ENCODE measurements around the gene LEAP2. TPM values are rescaled to one million over a fixed set of nuclear protein-coding genes. Genes with fewer than 3 reads are reported as not detected.

LEAP2 gene
- total and polyA plus RNA-seq, 7 experiments from 2014 or later = 0.70 to 9.9 (median 2.2) TPM

DNA sequence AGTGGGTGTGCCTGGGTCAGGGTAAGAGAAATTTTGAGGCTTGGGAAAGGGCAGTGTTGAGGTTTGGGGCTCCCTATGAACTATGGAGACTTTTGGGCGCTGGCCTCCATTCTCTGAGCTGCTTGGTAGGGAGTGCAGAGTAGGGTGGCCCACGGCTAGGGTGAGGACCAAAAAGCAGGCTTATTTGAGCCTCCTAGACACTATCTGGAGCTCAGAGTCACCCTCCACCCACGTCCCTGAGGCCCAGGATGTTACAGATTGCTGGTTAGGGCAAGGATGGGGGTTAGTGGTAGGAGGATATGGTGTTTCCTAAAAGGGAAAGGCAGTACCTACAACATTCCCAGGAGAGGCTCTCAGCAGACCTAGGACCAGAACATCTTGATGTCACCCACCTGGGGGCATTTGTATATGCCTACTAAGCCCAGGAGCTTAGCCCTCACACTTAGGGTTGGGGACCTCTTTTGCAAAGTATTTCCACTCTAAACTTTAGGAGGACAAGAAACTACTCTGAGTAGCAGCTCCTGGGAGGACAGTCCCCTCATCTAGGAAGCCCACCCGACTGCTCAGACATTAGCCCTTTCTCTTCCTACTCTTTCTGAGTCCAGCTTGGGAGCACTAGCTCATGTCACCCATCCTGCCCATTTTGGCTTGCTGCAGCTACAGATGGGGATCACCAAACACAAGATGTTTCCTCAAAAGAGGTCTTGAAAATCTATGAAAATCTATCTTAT, 45.4 kb upstream of the LEAP2 start:
- Mint-ChIP-seq H3K4me3 (peak overlapping the region in 1 of 10 donors; percentile 73), H3K27me3 (peaks cover 40 to 68% (median 51%) of the 10 kb centered on the region in 5 donors), H3K4me1 (peaks cover 0 to 20% (median 15%) of the 10 kb centered on the region in 7 donors), H3K27ac (no peak overlapping the region), H3K36me3 (no peaks in the 10 kb centered on the region), H3K9me3 (no peaks in the 10 kb centered on the region)
- ChIA-PET CTCF (interaction anchor here (1.7 kb wide), 2 partner anchors 8 to 11 kb away, joined by 7 to 8 read pairs; no protein-coding TSS in a partner anchor), POLR2A (interaction anchor here (1.1 to 1.3 kb wide), 2 partner anchors 10 to 15 kb away, joined by 3 read pairs; partner anchors contain the start of gene SOWAHA)
- no peak for ATAC-seq
- H3K4me1 ChIP-seq (ENCODE audit: control insufficient read depth in 2 of 2, insufficient read depth in 2 of 2, low read length in 2 of 2) = no peaks in the 10 kb centered on the region
- H3K27me3 ChIP-seq (ENCODE audit: control insufficient read depth in 2 of 2, insufficient read depth in 2 of 2, low read length in 2 of 2) = peaks cover 3 to 23% of the 10 kb centered on the region in 2 donors
- intact Hi-C loops (cut with micrococcal nuclease) = no loop called here
- no peaks in the 10 kb centered on the region for H3K9me3 ChIP-seq (ENCODE audit: control insufficient read depth in 2 of 3, low read length in 3 of 3)
- no peaks in the 10 kb centered on the region for H3K36me3 ChIP-seq (ENCODE audit: control insufficient read depth in 2 of 3, insufficient read depth in 3 of 3, low read length in 3 of 3)
- no peak overlapping the region for H3K4me3 ChIP-seq (ENCODE audit: low read length)
- no peak for DNase-seq
- no peak overlapping the region for H3K27ac ChIP-seq (ENCODE audit: low read depth, low read length)

DNA sequence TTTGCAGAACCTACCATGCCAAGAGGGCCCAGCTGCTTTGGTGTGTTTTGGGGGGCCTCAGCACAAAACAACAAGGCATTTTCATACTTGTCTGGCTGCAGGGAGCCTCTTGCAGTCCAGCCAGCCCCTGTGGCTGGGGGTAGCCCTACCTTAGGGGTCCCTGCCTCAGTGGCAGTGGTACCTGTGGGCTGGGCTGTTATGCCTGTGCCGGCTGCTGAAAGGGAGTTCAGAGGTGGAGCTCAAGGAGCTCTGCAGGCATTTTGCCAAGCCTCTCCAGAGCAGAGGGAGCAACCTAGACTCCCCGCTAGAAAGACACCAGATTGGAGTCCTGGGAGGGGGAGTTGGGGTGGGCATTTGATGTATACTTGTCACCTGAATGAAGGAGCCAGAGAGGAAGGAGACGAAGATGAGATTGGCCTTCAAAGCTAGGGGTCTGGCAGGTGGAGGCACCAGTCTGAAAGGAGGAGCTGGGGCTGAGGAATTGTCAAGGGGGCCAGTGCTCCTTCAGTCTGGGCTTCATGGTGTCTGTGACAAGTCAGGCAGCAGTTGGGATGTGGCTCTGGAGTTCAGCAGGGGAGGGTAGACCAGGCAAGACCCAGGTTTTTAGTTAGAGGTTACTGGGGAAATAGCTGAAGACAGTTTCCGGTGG, 44.5 kb upstream of the LEAP2 start:
- peak overlapping the region in 2 of 9 donors; percentile 32 to 43 for H3K27ac Mint-ChIP-seq
- H3K4me1 Mint-ChIP-seq = peaks cover 0 to 20% (median 12%) of the 10 kb centered on the region in 7 donors

DNA sequence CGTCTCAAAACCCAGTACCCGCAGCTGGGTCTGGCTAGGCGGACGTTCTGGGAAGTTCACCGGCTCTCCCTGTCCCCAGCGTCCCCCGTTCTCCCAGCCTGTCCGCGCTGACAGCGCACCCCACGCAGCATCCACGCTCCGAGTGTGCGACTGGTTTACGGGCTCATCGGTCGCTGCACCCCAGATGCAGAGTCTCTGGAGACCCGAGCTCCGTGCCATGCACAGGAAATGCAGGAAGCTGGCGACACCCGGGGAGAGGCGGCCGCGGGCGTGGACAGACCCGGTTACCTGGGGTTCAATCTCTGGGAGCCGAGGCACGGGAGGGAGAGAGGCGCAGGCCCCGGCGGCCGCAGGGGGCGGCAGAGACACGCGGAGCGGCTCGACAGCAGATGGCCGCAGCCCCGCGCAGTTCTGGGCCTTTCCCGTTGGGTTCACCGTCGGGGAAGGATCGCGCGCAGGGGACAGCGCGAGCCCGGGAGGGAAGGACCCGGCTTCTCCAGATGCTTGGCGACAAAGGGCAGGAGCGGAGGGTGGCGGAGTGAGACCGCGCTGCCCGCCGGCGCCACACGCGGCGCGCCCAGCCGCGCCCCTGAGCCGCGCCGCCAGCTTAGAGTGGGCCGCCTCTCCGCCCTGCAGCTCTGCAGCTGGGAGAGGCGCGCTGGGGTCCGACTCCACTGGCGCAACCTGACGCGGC, 43.6 kb upstream of the LEAP2 start:
- Histone ChIP-seq H3K36me3 (ENCODE audit: control insufficient read depth in 2 of 3, insufficient read depth in 3 of 3, low read length in 3 of 3) (no peaks in the 10 kb centered on the region), H3K27me3 (ENCODE audit: control insufficient read depth in 2 of 2, insufficient read depth in 2 of 2, low read length in 2 of 2) (peaks cover 2 to 12% of the 10 kb centered on the region in 2 donors), H3K4me1 (ENCODE audit: control insufficient read depth in 2 of 2, insufficient read depth in 2 of 2, low read length in 2 of 2) (no peaks in the 10 kb centered on the region), H3K27ac (ENCODE audit: low read depth, low read length) (no peak overlapping the region), H3K4me3 (ENCODE audit: low read length) (peak overlapping the region; percentile 65), H3K9me3 (ENCODE audit: control insufficient read depth in 2 of 3, low read length in 3 of 3) (no peaks in the 10 kb centered on the region)
- Mint-ChIP-seq H3K4me1 (peaks cover 0 to 19% (median 12%) of the 10 kb centered on the region in 7 donors), H3K9me3 (no peaks in the 10 kb centered on the region), H3K36me3 (no peaks in the 10 kb centered on the region), H3K27ac (peak overlapping the region in 3 of 9 donors; percentile 49 to 67 (median 52)), H3K27me3 (peaks cover 35 to 62% (median 42%) of the 10 kb centered on the region in 5 donors), H3K4me3 (peak overlapping the region; percentile 79 to 93 (median 88))
- intact Hi-C loops (cut with micrococcal nuclease) = loop anchor here (1.0 to 5.0 kb wide), 5 partner anchors 17 to 1042 kb away; partner anchors contain the start of genes GDF9 (in 2 of the 2), UQCRQ (in 2 of the 2) and SOWAHA (in 1 of the 2)
- ChIA-PET CTCF (interaction anchor here (0.6 to 1.7 kb wide), 5 partner anchors 10 to 54 kb away, joined by 3 to 9 read pairs (median 7); no protein-coding TSS in a partner anchor), POLR2A (no interaction called here)
- DNase-seq (peak; percentile 43 to 78 (median 65)), ATAC-seq (peak; percentile 93)

More for the DNA sequence above, 44.5 kb upstream of the LEAP2 start:
- peaks cover 34 to 67% (median 46%) of the 10 kb centered on the region in 5 donors for H3K27me3 Mint-ChIP-seq
- peak overlapping the region; percentile 69 to 93 (median 84) for H3K4me3 Mint-ChIP-seq
- CTCF ChIA-PET = interaction anchor here (1.1 to 1.7 kb wide), 4 partner anchors 9 to 55 kb away, joined by 3 to 9 read pairs (median 8); no protein-coding TSS in a partner anchor
- H3K9me3 ChIP-seq (ENCODE audit: control insufficient read depth in 2 of 3, low read length in 3 of 3) = no peaks in the 10 kb centered on the region
- no peaks in the 10 kb centered on the region for H3K4me1 ChIP-seq (ENCODE audit: control insufficient read depth in 2 of 2, insufficient read depth in 2 of 2, low read length in 2 of 2)
- H3K9me3 Mint-ChIP-seq = no peaks in the 10 kb centered on the region
- H3K27me3 ChIP-seq (ENCODE audit: control insufficient read depth in 2 of 2, insufficient read depth in 2 of 2, low read length in 2 of 2) = peaks cover 3 to 21% of the 10 kb centered on the region in 2 donors
- POLR2A ChIA-PET = interaction anchor here (1.1 to 1.3 kb wide), 2 partner anchors 11 to 15 kb away, joined by 3 read pairs; partner anchors contain the start of gene SOWAHA
- ATAC-seq (no peak), DNase-seq (no peak)
- no peak overlapping the region for H3K27ac ChIP-seq (ENCODE audit: low read depth, low read length)
- no peak overlapping the region for H3K4me3 ChIP-seq (ENCODE audit: low read length)
- no peaks in the 10 kb centered on the region for H3K36me3 ChIP-seq (ENCODE audit: control insufficient read depth in 2 of 3, insufficient read depth in 3 of 3, low read length in 3 of 3)
- intact Hi-C loops (cut with micrococcal nuclease) = no loop called here
- H3K36me3 Mint-ChIP-seq = no peaks in the 10 kb centered on the region

GRCh38 chr5:132830436-132831094, 42.9 kb upstream of the LEAP2 start, which contains the start of gene SHROOM1:
TSS of gene SHROOM1 (minus strand) at chr5:132830647. CDS start at chr5:132826140, 4,507 bp downstream.
- Mint-ChIP-seq H3K4me1 (peaks cover 0 to 19% (median 12%) of the 10 kb centered on the region in 7 donors), H3K4me3 (peak within 1 kb of the TSS; percentile 79 to 93 (median 88)), H3K9me3 (no peaks in the 10 kb centered on the region), H3K36me3 (no peaks in the 10 kb centered on the region), H3K27me3 (peaks cover 35 to 59% (median 41%) of the 10 kb centered on the region in 5 donors), H3K27ac (peak within 1 kb of the TSS in 3 of 9 donors; percentile 49 to 67 (median 52))
- POLR2A ChIA-PET = no interaction called here
- ATAC-seq = peak; percentile 43
- Histone ChIP-seq H3K9me3 (ENCODE audit: control insufficient read depth in 2 of 3, low read length in 3 of 3) (no peaks in the 10 kb centered on the region), H3K4me3 (ENCODE audit: low read length) (peak within 1 kb of the TSS; percentile 65), H3K4me1 (ENCODE audit: control insufficient read depth in 2 of 2, insufficient read depth in 2 of 2, low read length in 2 of 2) (no peaks in the 10 kb centered on the region), H3K27me3 (ENCODE audit: control insufficient read depth in 2 of 2, insufficient read depth in 2 of 2, low read length in 2 of 2) (peaks cover 0 to 9% of the 10 kb centered on the region in 2 donors), H3K36me3 (ENCODE audit: control insufficient read depth in 2 of 3, insufficient read depth in 3 of 3, low read length in 3 of 3) (no peaks in the 10 kb centered on the region), H3K27ac (ENCODE audit: low read depth, low read length) (no peak within 1 kb of the TSS)
- CTCF ChIA-PET = interaction anchor here (0.6 to 1.6 kb wide), 2 partner anchors 12 to 53 kb away, joined by 3 to 9 read pairs; no protein-coding TSS in a partner anchor
- DNase-seq = peak in 2 of 9 donors; percentile 26 to 52
- intact Hi-C loops (cut with micrococcal nuclease) = loop anchor here (1.0 to 5.0 kb wide), 5 partner anchors 17 to 1042 kb away; partner anchors contain the start of genes GDF9 (in 2 of the 2), UQCRQ (in 2 of the 2) and SOWAHA (in 1 of the 2)

GRCh38 chr5:132831095-132831860, 42.2 kb upstream of the LEAP2 start:
- H3K9me3 Mint-ChIP-seq = peaks cover 0 to 2% (median 0%) of the 10 kb centered on the region in 11 donors
- peak overlapping the region in 1 of 9 donors; percentile 63 for H3K27ac Mint-ChIP-seq
- H3K4me3 Mint-ChIP-seq = peak overlapping the region; percentile 57 to 85 (median 76)
- H3K36me3 ChIP-seq (ENCODE audit: control insufficient read depth in 2 of 3, insufficient read depth in 3 of 3, low read length in 3 of 3) = no peaks in the 10 kb centered on the region
- H3K9me3 ChIP-seq (ENCODE audit: control insufficient read depth in 2 of 3, low read length in 3 of 3) = no peaks in the 10 kb centered on the region
- peaks cover 0 to 5% of the 10 kb centered on the region in 2 donors for H3K27me3 ChIP-seq (ENCODE audit: control insufficient read depth in 2 of 2, insufficient read depth in 2 of 2, low read length in 2 of 2)
- no peaks in the 10 kb centered on the region for H3K36me3 Mint-ChIP-seq
- H3K27me3 Mint-ChIP-seq = peaks cover 32 to 56% (median 40%) of the 10 kb centered on the region in 5 donors
- H3K4me3 ChIP-seq (ENCODE audit: low read length) = no peak overlapping the region
- POLR2A ChIA-PET = no interaction called here
- no peak for ATAC-seq
- H3K4me1 Mint-ChIP-seq = peaks cover 0 to 18% (median 12%) of the 10 kb centered on the region in 7 donors
- CTCF ChIA-PET = no interaction called here
- no peaks in the 10 kb centered on the region for H3K4me1 ChIP-seq (ENCODE audit: control insufficient read depth in 2 of 2, insufficient read depth in 2 of 2, low read length in 2 of 2)
- DNase-seq = no peak
- no peak overlapping the region for H3K27ac ChIP-seq (ENCODE audit: low read depth, low read length)
- intact Hi-C loops (cut with micrococcal nuclease) = loop anchor here (2.0 to 5.0 kb wide), 3 partner anchors 36 to 1041 kb away; partner anchors contain the start of genes GDF9 (in 2 of the 2) and UQCRQ (in 2 of the 2)
